HEK293 (cell line): ENCODE results near the gene SMTNL1.

Experiments used
- BCL11B ChIP-seq: fragments of 450-650 bp; formaldehyde crosslinking; IDR thresholded peaks from 2 replicates; pipeline ENCODE4 v1.5.1; 2016; ENCODE audit warnings: low read depth, missing biosample characterization, missing genetic modification characterization
- CTCF ChIP-seq: fragments of 450-650 bp; formaldehyde crosslinking; IDR thresholded peaks from 2 replicates; pipeline ENCODE4 v1.5.1; 2016; ENCODE audit warnings: missing biosample characterization, missing genetic modification characterization
- GLIS2 ChIP-seq: fragments of 450-650 bp; formaldehyde crosslinking; IDR thresholded peaks from 2 replicates; pipeline ENCODE4 v1.5.1; 2016; ENCODE audit warnings: missing biosample characterization, missing genetic modification characterization
- MZF1 ChIP-seq: fragments of 450-650 bp; formaldehyde crosslinking; IDR thresholded peaks from 2 replicates; pipeline ENCODE4 v1.5.1; 2017; ENCODE audit warnings: missing biosample characterization, missing genetic modification characterization, borderline replicate concordance
- PRDM4 ChIP-seq: fragments of 450-650 bp; formaldehyde crosslinking; IDR thresholded peaks from 2 replicates; pipeline ENCODE4 v1.5.1; 2017; ENCODE audit warnings: missing biosample characterization, missing genetic modification characterization
- SALL2 ChIP-seq: fragments of 450-650 bp; formaldehyde crosslinking; IDR thresholded peaks from 2 replicates; pipeline ENCODE4 v1.5.0; 2017; ENCODE audit warnings: missing biosample characterization, mild to moderate bottlenecking, missing genetic modification characterization, borderline replicate concordance
- SCRT1 ChIP-seq: fragments of 450-650 bp; formaldehyde crosslinking; IDR thresholded peaks from 2 replicates; pipeline ENCODE4 v1.5.1; 2016; ENCODE audit warnings: missing biosample characterization, missing genetic modification characterization, borderline replicate concordance
- SP2 ChIP-seq: fragments of 450-650 bp; formaldehyde crosslinking; IDR thresholded peaks from 2 replicates; pipeline ENCODE4 v1.5.1; 2016; ENCODE audit warnings: missing biosample characterization, missing genetic modification characterization
- WT1 ChIP-seq: fragments of 450-650 bp; formaldehyde crosslinking; IDR thresholded peaks from 2 replicates; pipeline ENCODE4 v1.5.1; 2016; ENCODE audit warnings: missing biosample characterization, missing genetic modification characterization
- YY1 ChIP-seq: fragments of 450-650 bp; formaldehyde crosslinking; IDR thresholded peaks from 2 replicates; pipeline ENCODE4 v1.5.1; 2018; ENCODE audit warnings: missing biosample characterization, missing genetic modification characterization
- ZBTB21 ChIP-seq: fragments of 450-650 bp; formaldehyde crosslinking; IDR thresholded peaks from 2 replicates; pipeline ENCODE4 v1.5.1; 2017; ENCODE audit warnings: missing biosample characterization, missing genetic modification characterization
- ZFP37 ChIP-seq: fragments of 450-650 bp; formaldehyde crosslinking; IDR thresholded peaks from 2 replicates; pipeline ENCODE4 v1.5.1; 2016; ENCODE audit warnings: missing biosample characterization, missing genetic modification characterization
- ZNF174 ChIP-seq: fragments of 450-650 bp; formaldehyde crosslinking; IDR thresholded peaks from 2 replicates; pipeline ENCODE4 v1.5.0; 2017; ENCODE audit warnings: missing biosample characterization, mild to moderate bottlenecking, missing genetic modification characterization
- ZNF175 ChIP-seq: fragments of 450-650 bp; formaldehyde crosslinking; IDR thresholded peaks from 2 replicates; pipeline ENCODE4 v1.5.1; 2016; ENCODE audit warnings: missing biosample characterization, missing genetic modification characterization
- ZNF18 ChIP-seq: fragments of 450-650 bp; formaldehyde crosslinking; IDR thresholded peaks from 2 replicates; pipeline ENCODE4 v1.5.1; 2016; ENCODE audit warnings: missing biosample characterization, missing genetic modification characterization
- ZNF211 ChIP-seq: fragments of 450-650 bp; formaldehyde crosslinking; IDR thresholded peaks from 2 replicates; pipeline ENCODE4 v1.5.1; 2016; ENCODE audit warnings: low read depth, missing biosample characterization, missing genetic modification characterization
- ZNF248 ChIP-seq: fragments of 450-650 bp; formaldehyde crosslinking; IDR thresholded peaks from 2 replicates; pipeline ENCODE4 v1.5.1; 2017; ENCODE audit warnings: missing biosample characterization, missing genetic modification characterization
- ZNF302 ChIP-seq: fragments of 450-650 bp; formaldehyde crosslinking; IDR thresholded peaks from 2 replicates; pipeline ENCODE4 v1.5.1; 2016; ENCODE audit warnings: missing biosample characterization, missing genetic modification characterization, low read depth
- ZNF341 ChIP-seq: fragments of 450-650 bp; formaldehyde crosslinking; IDR thresholded peaks from 2 replicates; pipeline ENCODE4; 2016; ENCODE audit warnings: low read depth, missing biosample characterization, missing genetic modification characterization
- ZNF391 ChIP-seq: fragments of 450-650 bp; formaldehyde crosslinking; IDR thresholded peaks from 2 replicates; pipeline ENCODE4 v1.5.1; 2016; ENCODE audit warnings: low read depth, missing biosample characterization, missing genetic modification characterization, borderline replicate concordance
- ZNF398 ChIP-seq: fragments of 450-650 bp; formaldehyde crosslinking; IDR thresholded peaks from 2 replicates; pipeline ENCODE4 v1.5.1; 2017; ENCODE audit warnings: missing biosample characterization, missing genetic modification characterization
- ZNF404 ChIP-seq: fragments of 450-650 bp; formaldehyde crosslinking; IDR thresholded peaks from 2 replicates; pipeline ENCODE4 v1.5.1; 2017; ENCODE audit warnings: missing biosample characterization, missing genetic modification characterization
- ZNF433 ChIP-seq: fragments of 450-650 bp; formaldehyde crosslinking; IDR thresholded peaks from 2 replicates; pipeline ENCODE4 v1.5.1; 2016; ENCODE audit warnings: missing biosample characterization, missing genetic modification characterization, low read depth
- ZNF514 ChIP-seq: fragments of 450-650 bp; formaldehyde crosslinking; IDR thresholded peaks from 2 replicates; pipeline ENCODE4 v1.5.1; 2016; ENCODE audit warnings: missing biosample characterization, missing genetic modification characterization
- ZNF521 ChIP-seq: fragments of 450-650 bp; formaldehyde crosslinking; IDR thresholded peaks from 2 replicates; pipeline ENCODE4 v1.5.1; 2017; ENCODE audit warnings: missing biosample characterization, mild to moderate bottlenecking, missing genetic modification characterization
- ZNF529 ChIP-seq: fragments of 450-650 bp; formaldehyde crosslinking; IDR thresholded peaks from 2 replicates; pipeline ENCODE4 v1.5.1; 2017; ENCODE audit warnings: missing genetic modification characterization, missing biosample characterization; ENCODE audit not compliant: insufficient replicate concordance
- ZNF585B ChIP-seq: fragments of 450-650 bp; formaldehyde crosslinking; IDR thresholded peaks from 2 replicates; pipeline ENCODE4 v1.5.1; 2016; ENCODE audit warnings: missing biosample characterization, missing genetic modification characterization
- ZNF610 ChIP-seq: fragments of 450-650 bp; formaldehyde crosslinking; IDR thresholded peaks from 2 replicates; pipeline ENCODE4 v1.5.1; 2016; ENCODE audit warnings: missing biosample characterization, missing genetic modification characterization, borderline replicate concordance
- ZNF76 ChIP-seq: fragments of 450-650 bp; formaldehyde crosslinking; IDR thresholded peaks from 2 replicates; pipeline ENCODE4; 2016; ENCODE audit warnings: low read depth, missing biosample characterization, missing genetic modification characterization, borderline replicate concordance
- ZNF791 ChIP-seq: fragments of 450-650 bp; formaldehyde crosslinking; IDR thresholded peaks from 2 replicates; pipeline ENCODE4 v1.5.1; 2016; ENCODE audit warnings: missing biosample characterization, missing genetic modification characterization
- ZSCAN4 ChIP-seq: fragments of 450-650 bp; formaldehyde crosslinking; IDR thresholded peaks from 2 replicates; pipeline ENCODE4 v1.5.1; 2017; ENCODE audit warnings: missing biosample characterization, missing genetic modification characterization
- ZXDB ChIP-seq: fragments of 450-650 bp; formaldehyde crosslinking; IDR thresholded peaks from 2 replicates; pipeline ENCODE4 v1.5.1; 2016; ENCODE audit warnings: missing biosample characterization, missing genetic modification characterization

SMTNL1 gene

GRCh38 chr11:57499413-57499982, 37.9 kb upstream of the SMTNL1 start (continued):
- TF ChIP-seq ZSCAN4 (tag by site-specific recombination) (no peak), BCL11B (0 out of 2 replicates have a peak, but pooled peaks have one; percentile 21), ZNF302 (no peak), ZNF514 (no peak), GLIS2 (tag by site-specific recombination) (peak; percentile 79), ZNF433 (tag by site-specific recombination) (no peak), CTCF (tag by site-specific recombination) (no peak), ZNF341 (tag by site-specific recombination) (peak; percentile 75), PRDM4 (tag by site-specific recombination) (no peak), ZNF791 (tag by site-specific recombination) (no peak), ZNF175 (tag by site-specific recombination) (no peak), ZNF391 (tag by site-specific recombination) (no peak), ZNF248 (tag by site-specific recombination) (no peak), ZNF398 (tag by site-specific recombination) (no peak), ZNF610 (tag by site-specific recombination) (no peak), ZNF174 (no peak), ZNF529 (tag by site-specific recombination) (no peak), ZXDB (no peak), WT1 (peak; percentile 86), ZNF404 (no peak), YY1 (tag by site-specific recombination) (no peak), ZNF585B (tag by site-specific recombination) (no peak), SALL2 (tag by site-specific recombination) (no peak), ZBTB21 (tag by site-specific recombination) (no peak), MZF1 (peak; percentile 75; the same call in 1 of the 2 replicates), SCRT1 (tag by site-specific recombination) (no peak), ZNF18 (tag by site-specific recombination) (no peak), ZNF521 (no peak), ZNF76 (tag by site-specific recombination) (no peak), SP2 (tag by site-specific recombination) (peak; percentile 91), ZNF211 (tag by site-specific recombination) (no peak), ZFP37 (tag by site-specific recombination) (no peak)
